Renal pelvis (tissue), 4 donors: ENCODE results near the gene FREM3. TPM values are rescaled to one million over a fixed set of nuclear protein-coding genes. Genes with fewer than 3 reads are reported as not detected.
A peak's percentile ranks its signal among the peaks of the same experiment; 100 is the strongest.

ENCODE experiments used
- DNase-seq: peaks from one replicate; pipeline ENCODE4 v3.0.0-alpha.2; 2013
- polyA plus RNA-seq, 3 donors: library from polyadenylated mRNA; unstranded; fragments of 120-200 nt; gene quantifications; one replicate each; pipeline ENCODE4 v1.2.1, GENCODE V29; 2013; ENCODE audit not compliant: insufficient read length in 3 of 3

FREM3 gene
- polyA plus RNA-seq, 3 donors: 0.07 to 0.19 (median 0.16) TPM

- peak; percentile 10 for DNase-seq
Observed at GRCh38 chr4:143668930-143669552, 31.4 kb downstream of the FREM3 start.

- peak; percentile 4 for DNase-seq
Observed at GRCh38 chr4:143667461-143667860, 33.0 kb downstream of the FREM3 start.

- DNase-seq: no peak
Observed at GRCh38 chr4:143658336-143658735, 42.1 kb downstream of the FREM3 start.

- DNase-seq: no peak
Observed at GRCh38 chr4:143654571-143654970, 45.9 kb downstream of the FREM3 start.

- DNase-seq: no peak
Observed at GRCh38 chr4:143653031-143653430, 47.4 kb downstream of the FREM3 start.

- no peak for DNase-seq
Observed at GRCh38 chr4:143643399-143643798, 57.1 kb downstream of the FREM3 start.

- no peak for DNase-seq
Observed at GRCh38 chr4:143642611-143643010, 57.9 kb downstream of the FREM3 start.

- DNase-seq: peak; percentile 74
Observed at GRCh38 chr4:143641361-143641760, 59.1 kb downstream of the FREM3 start.

GRCh38 chr4:143634763-143635162 is 65.7 kb downstream of the FREM3 start:
- no peak for DNase-seq

- DNase-seq: no peak
Observed at GRCh38 chr4:143633833-143634232, 66.6 kb downstream of the FREM3 start.

GRCh38 chr4:143626134-143626911 is 74.2 kb downstream of the FREM3 start:
- DNase-seq: peak; percentile 88

- DNase-seq: no peak
Observed at GRCh38 chr4:143625632-143626031, 74.8 kb downstream of the FREM3 start.

- DNase-seq: no peak
Observed at GRCh38 chr4:143623896-143624295, 76.6 kb downstream of the FREM3 start.

GRCh38 chr4:143618811-143619210 is 81.7 kb downstream of the FREM3 start:
- DNase-seq: no peak

- no peak for DNase-seq
Observed at GRCh38 chr4:143617994-143618679, 82.3 kb downstream of the FREM3 start.

GRCh38 chr4:143616771-143617170 is 83.7 kb downstream of the FREM3 start:
- DNase-seq: no peak

- no peak for DNase-seq
Observed at GRCh38 chr4:143609492-143609891, 91.0 kb downstream of the FREM3 start.

GRCh38 chr4:143606480-143606879 is 94.0 kb downstream of the FREM3 start:
- no peak for DNase-seq

- DNase-seq: no peak
Observed at GRCh38 chr4:143599827-143600226, 100.6 kb downstream of the FREM3 start.

GRCh38 chr4:143598816-143599215 is 101.7 kb downstream of the FREM3 start:
- DNase-seq: no peak

GRCh38 chr4:143597276-143597675 is 103.2 kb downstream of the FREM3 start:
- DNase-seq: no peak

GRCh38 chr4:143587703-143588102 is 112.8 kb downstream of the FREM3 start:
- no peak for DNase-seq

- no peak for DNase-seq
Observed at GRCh38 chr4:143586080-143586479, 114.4 kb downstream of the FREM3 start.
